GM12874 (cell line): ENCODE data around the gene FAM43B.

Experiments used
- TF ChIP-seq, protein P1 (sequence below): IDR thresholded peaks from 2 replicates; pipeline ENCODE4 v1.5.1; 2011; ENCODE audit warnings: low read depth, mild to moderate bottlenecking, control low read depth, low read length, moderate library complexity; ENCODE audit not compliant: insufficient read depth

Gene FAM43B

DNA sequence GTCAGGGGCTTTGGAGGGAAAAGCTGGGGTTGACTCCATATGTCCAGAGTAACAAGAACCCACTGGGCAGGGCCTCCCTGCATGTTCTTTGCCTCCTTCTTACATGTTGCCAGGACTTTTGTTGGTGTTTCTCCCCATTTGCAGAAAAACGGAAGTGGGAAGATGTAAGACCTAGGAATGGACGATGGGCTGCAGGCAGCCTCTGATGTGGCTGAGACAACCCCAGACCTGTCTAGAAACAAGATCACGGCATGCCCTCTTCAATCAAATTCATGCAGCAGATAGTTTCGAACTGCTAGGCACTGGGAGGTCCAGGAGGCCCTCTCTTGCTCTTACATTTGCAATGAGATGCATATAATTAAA is 3.4 kb downstream of the FAM43B start:
- TF ChIP-seq, protein P1, sequence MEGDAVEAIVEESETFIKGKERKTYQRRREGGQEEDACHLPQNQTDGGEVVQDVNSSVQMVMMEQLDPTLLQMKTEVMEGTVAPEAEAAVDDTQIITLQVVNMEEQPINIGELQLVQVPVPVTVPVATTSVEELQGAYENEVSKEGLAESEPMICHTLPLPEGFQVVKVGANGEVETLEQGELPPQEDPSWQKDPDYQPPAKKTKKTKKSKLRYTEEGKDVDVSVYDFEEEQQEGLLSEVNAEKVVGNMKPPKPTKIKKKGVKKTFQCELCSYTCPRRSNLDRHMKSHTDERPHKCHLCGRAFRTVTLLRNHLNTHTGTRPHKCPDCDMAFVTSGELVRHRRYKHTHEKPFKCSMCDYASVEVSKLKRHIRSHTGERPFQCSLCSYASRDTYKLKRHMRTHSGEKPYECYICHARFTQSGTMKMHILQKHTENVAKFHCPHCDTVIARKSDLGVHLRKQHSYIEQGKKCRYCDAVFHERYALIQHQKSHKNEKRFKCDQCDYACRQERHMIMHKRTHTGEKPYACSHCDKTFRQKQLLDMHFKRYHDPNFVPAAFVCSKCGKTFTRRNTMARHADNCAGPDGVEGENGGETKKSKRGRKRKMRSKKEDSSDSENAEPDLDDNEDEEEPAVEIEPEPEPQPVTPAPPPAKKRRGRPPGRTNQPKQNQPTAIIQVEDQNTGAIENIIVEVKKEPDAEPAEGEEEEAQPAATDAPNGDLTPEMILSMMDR: no peak

DNA sequence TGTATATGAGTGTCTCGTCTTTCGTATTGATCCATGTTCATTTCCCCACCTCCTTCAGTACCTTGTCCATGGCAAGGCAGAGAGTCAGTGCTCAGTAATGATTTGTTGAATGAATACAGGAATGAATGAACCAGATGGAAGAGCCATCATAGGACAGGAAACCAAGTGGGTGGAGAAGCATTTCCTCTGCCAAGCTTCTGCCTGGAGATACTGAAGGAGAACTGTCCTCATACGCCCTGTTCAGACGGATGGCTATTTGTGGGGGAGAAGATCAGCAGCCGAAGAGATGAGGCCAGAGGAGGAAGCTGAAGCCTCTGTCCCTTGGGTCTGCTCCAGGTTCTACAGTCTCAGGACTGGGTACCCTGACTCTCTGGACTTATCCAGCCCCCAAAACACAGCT is 5.8 kb downstream of the FAM43B start:
- TF ChIP-seq, protein P1: no peak

DNA sequence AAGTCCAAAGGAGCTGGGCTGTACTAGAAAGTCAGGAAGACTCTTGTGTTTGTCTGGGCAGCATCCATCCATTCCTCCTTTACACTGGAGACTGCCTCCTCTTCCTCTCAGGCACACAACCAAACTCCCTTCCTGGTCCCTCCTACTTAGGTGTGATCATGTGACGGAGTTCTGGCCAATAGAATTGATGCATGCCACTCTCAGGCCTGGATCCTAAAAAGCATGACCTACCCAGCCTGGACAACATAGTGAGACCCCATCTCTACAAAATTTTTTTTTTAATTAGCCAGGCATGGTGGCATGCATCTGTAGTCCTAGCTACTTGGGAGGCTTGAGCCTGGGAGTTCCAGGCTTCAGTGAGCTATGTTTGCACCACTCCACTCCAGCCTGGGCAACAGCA is 8.6 kb downstream of the FAM43B start:
- TF ChIP-seq, protein P1: no peak

DNA sequence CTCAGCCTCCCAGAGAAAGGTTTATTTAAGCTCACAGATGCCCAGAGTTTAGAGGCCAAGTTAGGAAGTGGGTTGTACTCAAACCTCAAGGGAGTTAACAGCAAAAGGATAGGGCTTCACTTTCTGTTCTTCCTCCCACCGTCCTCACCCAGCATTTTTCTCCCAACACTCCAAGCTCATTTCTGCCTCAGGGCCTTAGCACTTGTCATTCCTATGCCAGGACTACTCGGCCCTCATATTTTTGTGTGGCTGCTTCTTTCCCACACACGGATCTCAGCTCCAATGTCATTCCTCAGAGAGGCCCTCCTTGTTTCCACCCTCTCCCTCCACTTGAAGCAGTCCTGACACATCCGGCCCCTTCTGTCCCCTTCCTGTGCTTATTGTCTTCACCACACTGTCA is 12.9 kb downstream of the FAM43B start:
- TF ChIP-seq, protein P1: no peak

DNA sequence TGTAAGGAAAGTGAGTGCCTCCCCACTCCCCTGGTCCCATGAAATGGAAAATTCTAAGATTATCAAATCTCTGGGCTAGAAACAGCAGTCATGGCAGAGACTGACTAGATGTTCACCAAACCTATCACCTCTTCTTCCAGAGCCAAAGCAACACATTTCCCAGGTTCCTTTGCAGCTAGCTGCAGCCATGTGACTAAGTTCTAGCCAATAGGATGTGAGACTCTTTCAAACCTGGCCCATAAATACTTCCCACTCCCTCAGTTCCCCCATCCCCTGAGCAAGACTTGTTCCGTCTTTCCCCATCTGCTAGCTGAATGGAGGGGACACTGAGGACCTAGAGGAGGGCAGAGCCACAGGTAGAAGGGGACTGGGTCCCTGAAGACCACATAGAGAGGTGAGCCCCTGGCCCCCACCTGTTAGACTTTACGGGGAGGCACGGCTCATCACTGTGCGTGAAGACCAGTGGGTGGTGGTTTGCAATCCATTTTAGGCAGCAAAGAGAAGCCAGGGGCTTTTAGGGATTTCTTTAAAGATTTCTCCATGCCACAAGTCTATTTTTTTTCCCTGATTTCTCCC is 17.2 kb downstream of the FAM43B start:
- TF ChIP-seq, protein P1: no peak

DNA sequence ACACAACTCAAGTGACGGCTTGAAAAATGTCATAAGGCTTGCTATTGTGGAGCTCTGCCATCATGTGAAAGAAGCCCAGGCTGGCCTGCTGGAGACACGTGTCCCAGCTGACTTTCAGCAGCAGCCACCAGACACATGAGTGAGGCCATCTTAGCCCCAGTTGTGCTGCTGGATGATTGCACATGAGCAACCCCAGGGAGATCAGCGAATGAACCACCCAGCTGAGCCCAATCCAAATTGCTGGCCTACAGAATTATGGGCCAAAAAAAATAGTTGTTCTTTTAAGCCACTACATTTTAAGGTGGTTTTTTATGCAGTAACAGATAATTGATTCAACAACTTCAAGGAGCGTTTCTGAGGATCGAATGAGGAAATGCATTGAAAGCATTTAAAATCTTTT is 19.1 kb downstream of the FAM43B start:
- TF ChIP-seq, protein P1: no peak

DNA sequence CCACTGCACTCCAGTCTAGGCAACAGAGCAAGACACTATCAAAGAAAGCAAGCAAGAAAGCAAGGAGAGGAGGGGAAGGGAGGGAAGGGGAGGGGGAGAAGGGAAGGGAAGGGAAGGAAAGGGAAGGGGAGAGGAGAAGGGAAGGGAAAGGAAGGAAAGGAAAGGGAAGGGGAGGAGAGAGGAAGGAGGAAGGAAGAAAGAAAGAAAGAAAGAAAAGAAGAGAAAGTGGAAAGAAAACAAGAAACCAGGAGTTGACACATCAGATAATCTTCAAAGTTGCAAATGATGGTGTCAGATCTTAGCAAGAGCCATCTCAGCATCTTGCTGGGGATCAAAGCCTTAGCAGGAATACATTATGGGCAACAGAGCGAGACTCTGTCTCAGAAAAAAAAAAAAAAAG is 21.6 kb downstream of the FAM43B start:
- TF ChIP-seq, protein P1: no peak
